ENCODE results near the gene APOO.

Gene APOO

GRCh38 chrX:23819385-23820234 is 88.1 kb downstream of the APOO start:
- DNase-seq (ENCODE audit: low read depth in 2 of 2), result no peak

DNA sequence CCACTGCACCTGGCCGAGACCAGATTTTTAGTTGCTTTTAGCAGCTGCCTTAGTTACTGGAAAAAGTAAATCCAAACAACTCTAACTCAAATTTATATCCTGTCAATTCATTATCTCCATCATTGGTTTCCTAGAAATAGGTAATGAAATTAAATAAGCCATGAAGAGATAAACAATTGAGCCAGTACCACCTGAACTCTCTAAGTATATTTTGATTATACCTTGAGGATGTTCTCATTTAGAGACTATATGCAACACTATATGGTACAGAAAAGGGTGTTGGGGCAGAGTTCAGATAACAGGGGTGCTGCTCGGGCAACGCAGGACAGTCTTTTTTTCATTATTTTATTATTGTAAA is 89.8 kb downstream of the APOO start:
- no peak for DNase-seq (ENCODE audit: low read depth in 2 of 2)

DNA sequence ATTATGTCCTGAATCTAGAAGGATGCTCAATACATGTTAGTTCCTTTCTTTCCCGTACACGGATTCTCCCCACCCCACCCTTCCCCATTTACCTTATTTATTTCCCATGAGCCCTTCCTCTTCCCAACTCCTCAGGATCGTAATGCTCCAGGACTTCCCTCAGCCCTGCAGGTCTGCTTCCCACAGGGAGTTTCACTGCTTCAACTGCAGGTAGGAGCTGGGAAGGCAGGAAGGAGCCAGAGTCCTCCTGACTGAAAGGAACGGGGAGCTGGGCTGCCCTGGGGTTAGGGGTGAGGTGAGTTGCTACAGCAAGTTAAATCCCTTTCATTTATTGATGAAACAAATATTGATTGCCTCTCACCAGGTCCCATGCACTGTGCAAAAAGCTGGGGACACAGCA is 91.6 kb downstream of the APOO start:
- DNase-seq (ENCODE audit: low read depth in 2 of 2), result no peak

DNA sequence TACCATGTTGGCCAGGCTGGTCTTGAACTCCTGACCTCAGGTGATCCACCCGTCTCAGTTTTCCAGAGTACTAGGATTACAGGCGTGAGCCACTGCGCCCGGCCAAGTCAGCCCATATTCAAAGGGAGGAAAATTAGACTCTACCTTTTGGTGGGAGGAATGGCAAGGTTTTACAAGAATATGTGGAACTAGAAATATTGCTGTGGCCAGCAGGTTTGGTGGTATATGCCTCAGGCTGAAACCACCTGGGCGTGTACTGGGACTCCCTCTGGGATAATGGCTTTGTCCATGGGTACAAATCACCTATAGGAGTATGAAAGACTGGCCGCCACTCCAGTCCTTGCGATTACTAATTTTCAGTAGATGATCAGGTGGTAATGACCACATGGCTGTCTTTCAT is 92.4 kb downstream of the APOO start:
- no peak for DNase-seq (ENCODE audit: low read depth in 2 of 2)

GRCh38 chrX:23813808-23814207 is 93.9 kb downstream of the APOO start:
- DNase-seq (ENCODE audit: low read depth in 2 of 2), result no peak

DNA sequence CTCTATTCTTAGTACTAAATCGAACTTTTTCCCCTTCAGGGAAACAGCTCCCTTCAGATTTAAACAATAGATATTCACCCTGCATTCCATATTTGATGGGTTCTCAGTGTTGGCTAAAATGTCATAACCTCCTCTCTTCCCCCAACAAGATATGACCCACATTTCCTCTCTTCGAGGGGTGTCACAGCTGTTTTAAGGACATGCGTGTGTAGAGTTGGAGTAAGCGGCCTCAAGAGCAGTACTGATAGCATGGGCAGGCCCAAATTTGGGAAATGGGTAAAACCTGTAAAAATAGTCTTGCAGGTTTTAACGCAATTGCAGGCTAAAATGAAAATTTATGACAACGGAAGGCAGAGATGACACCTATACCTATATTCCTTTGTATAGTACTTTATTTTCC is 96.1 kb downstream of the APOO start:
- DNase-seq (ENCODE audit: low read depth in 2 of 2), result no peak

- DNase-seq (ENCODE audit: low read depth in 2 of 2), result no peak
Measured at GRCh38 chrX:23811108-23811651, 96.6 kb downstream of the APOO start.

GRCh38 chrX:23810279-23810678 is 97.5 kb downstream of the APOO start:
- no peak for DNase-seq (ENCODE audit: low read depth in 2 of 2)

GRCh38 chrX:23805389-23805788 is 102.3 kb downstream of the APOO start:
- DNase-seq (ENCODE audit: low read depth in 2 of 2), result no peak

GRCh38 chrX:23804578-23804977 is 103.2 kb downstream of the APOO start:
- no peak for DNase-seq (ENCODE audit: low read depth in 2 of 2)

- no peak for DNase-seq (ENCODE audit: low read depth in 2 of 2)
Measured at GRCh38 chrX:23803931-23804381, 103.8 kb downstream of the APOO start.

- DNase-seq (ENCODE audit: low read depth in 2 of 2), result no peak
Measured at GRCh38 chrX:23802431-23802830, 105.3 kb downstream of the APOO start.

DNA sequence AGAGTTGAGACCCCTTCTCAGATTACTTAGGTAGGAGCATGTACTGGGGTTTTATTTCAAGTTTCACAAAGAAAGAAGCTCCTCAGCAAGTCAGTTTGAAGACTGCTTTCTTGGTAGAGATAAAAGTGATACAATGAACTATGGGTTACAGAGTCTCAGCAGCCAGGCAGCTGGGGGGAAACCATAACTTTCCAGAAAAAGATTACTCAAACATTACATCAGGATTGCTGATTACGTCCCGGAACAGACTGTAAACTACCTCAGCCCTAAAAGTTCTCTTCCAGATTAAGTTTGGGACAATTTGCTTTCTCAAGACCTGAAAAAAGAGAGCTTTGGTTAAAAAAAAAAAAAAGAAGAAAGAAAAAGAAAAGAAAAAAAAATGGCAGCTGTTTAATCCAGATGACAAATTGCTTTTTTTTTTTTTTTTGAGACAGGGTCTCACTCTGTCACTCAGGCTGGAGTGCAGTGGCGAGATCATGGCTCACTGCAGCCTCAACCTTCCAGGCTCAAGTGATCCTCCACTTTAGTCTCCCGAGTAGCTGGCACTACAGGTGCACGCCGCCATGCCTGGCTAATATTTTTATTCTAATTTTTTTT is 108.2 kb downstream of the APOO start:
- DNase-seq (ENCODE audit: low read depth in 2 of 2), result no peak

DNA sequence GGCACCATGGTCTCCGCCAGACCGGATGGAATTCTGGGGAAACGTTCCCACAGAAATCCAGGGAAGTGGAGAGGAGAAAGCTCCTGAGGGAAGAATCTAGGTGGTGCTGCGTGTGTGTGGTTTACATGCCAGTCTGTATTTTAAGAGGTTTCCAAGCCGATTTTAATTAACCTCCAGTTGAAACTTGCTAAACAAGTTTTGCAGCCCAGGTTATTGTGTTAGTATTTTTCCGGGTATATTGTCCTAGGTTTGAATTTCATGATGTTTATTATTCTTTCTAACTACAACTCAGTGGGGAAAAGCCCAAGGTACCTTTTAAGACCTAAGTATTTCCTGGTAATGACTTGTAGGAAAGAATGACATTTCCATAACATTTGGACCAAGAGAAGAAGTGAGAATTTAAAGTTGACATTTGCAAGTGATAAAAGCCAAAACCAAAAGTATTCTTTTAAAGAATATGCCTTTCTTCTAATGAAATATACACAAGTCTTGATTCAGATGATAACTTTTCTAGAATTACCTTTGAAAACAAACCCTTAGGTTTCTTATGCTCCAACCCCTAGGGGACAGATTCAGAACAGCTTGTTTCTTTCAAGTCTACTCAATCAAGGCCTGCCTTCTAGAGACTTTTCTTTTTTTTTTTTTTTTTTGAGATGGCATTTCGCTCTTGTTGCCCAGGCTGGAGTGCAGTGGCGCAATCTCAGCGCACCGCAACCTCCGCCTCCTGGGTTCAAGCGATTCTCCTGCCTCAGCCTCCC is 110.2 kb downstream of the APOO start:
- no peak for DNase-seq (ENCODE audit: low read depth in 2 of 2)

DNA sequence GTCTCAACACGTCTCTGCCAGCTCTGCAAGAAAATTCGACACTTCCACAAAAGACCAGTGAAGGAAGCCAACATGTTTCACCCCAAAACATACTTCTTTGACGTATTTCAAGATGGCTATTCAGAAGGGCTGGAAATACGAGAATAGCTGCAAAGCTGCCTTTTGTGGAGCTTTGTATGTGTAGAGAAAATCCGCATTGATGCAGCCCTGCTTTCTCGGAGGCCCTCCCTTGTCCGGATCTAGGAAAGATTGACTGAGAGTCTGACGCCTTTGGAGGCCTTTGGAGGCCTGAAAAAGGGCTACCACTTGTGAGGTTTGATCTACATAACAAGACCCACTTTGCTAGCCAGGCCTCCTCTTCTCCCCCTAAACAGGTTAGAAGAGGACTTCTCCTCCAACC is 112.5 kb downstream of the APOO start:
- no peak for DNase-seq (ENCODE audit: low read depth in 2 of 2)

- DNase-seq (ENCODE audit: low read depth in 2 of 2), result no peak
Measured at GRCh38 chrX:23792861-23793553, 114.7 kb downstream of the APOO start.

- DNase-seq (ENCODE audit: low read depth in 2 of 2), result no peak
Measured at GRCh38 chrX:23790155-23790497, 117.6 kb downstream of the APOO start.

GRCh38 chrX:23789386-23790154 is 118.2 kb downstream of the APOO start:
- DNase-seq (ENCODE audit: low read depth in 2 of 2), result no peak

DNA sequence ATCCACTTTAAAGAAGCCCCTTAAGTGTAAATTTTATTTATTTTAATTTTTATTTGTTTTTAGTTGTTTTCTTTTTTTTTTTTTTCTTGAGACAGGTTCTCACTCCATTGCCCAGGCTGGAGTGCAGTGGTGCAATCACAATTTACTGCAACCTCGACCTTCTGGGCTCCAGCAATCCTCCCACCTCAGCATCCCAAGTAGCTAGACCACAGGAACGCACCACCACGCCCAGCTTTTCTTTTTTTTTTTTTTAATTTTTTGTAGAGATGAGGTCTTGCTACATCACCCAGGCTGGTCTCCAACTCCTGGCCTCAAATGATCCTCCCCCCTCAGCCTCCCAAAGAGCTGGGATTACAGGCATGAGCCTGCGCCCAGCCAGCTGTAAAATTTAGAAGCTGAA is 118.8 kb downstream of the APOO start:
- DNase-seq (ENCODE audit: low read depth in 2 of 2), result no peak

- DNase-seq (ENCODE audit: low read depth in 2 of 2), result no peak
Measured at GRCh38 chrX:23788521-23788920, 119.2 kb downstream of the APOO start.

DNA sequence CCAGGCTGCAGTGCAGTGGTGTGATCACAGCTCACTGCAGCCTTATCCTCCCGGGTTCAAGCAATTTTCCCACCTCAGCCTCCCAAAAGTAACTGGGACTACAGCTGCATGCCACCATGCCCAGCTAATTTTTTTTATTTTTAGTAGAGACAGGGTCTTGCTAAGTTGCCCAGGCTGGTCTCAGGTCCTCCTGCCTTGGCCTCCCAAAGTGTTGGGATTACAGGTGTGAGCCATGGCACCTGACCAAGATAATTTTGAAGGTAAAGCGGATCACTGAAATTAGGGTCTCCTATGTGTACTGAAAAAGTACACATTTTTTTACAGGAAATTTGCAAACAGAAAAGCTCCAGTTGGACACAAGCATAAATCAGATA is 120.0 kb downstream of the APOO start:
- DNase-seq (ENCODE audit: low read depth in 2 of 2), result no peak
